NCI-H2029 (cell line): ENCODE data around the gene GTF2H2C.
"Not testable (repeated sequence)": the region's sequence is repeated elsewhere in the genome, so short reads cannot be mapped to it uniquely, and the experiment has no call there.

ENCODE experiments used
- DNase-seq: peaks from one replicate; lab custom pipeline; 2025; lab: John Stamatoyannopoulos, UW

The GTF2H2C gene

GRCh38 chr5:69566172-69566571, 6.2 kb downstream of the GTF2H2C start:
- DNase-seq, result not testable (repeated sequence)

- DNase-seq, result not testable (repeated sequence)
These were observed 8.1 kb downstream of the GTF2H2C start for GRCh38 chr5:69568072-69568471.

DNA sequence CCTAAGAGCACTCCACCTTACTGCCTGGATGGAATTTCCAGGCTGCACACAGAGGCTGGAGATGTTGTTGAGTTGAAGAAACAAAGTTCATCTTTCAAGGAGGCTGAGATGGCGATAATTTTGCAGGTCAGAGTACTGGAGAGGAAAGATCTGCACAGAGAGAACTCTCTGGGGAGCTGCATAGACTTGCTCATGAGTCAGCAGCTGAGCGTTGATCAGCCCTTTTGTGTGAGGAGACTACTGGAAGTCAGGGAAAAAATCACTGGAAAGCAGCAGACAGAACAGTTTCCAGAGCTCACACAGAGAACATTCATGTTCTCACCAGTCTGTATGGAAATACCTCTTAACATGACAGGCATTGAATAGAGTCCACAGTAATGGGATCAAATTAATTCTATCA, 23.4 kb downstream of the GTF2H2C start:
- not testable (repeated sequence) for DNase-seq

- DNase-seq, result not testable (repeated sequence)
These were observed 36.3 kb downstream of the GTF2H2C start for GRCh38 chr5:69596114-69596840.

DNA sequence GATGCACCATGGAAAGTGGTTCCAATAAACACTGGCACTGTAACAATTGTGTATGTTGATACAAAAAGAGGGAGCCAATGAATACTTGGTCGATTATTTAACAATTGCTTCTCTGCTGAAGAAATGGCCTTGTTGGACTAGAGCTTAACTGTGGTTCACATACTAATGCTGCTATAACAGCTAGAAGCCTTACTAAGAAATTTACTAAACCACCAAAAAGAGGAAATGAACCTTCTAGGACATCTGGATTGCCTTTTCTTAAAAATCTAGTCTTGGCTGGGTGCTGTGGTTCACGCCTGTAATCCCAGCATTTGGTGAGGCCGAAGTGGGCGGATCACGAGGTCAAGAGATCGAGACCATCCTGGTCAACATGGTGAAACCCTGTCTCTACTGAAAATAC, 42.0 kb downstream of the GTF2H2C start:
- DNase-seq, result not testable (repeated sequence)

GRCh38 chr5:69606839-69607238, 46.8 kb downstream of the GTF2H2C start:
- not testable (repeated sequence) for DNase-seq

GRCh38 chr5:69607750-69608149, 47.8 kb downstream of the GTF2H2C start:
- DNase-seq, result not testable (repeated sequence)

GRCh38 chr5:69608861-69609496, 49.0 kb downstream of the GTF2H2C start:
- DNase-seq, result not testable (repeated sequence)

GRCh38 chr5:69614843-69615242, 54.9 kb downstream of the GTF2H2C start:
- DNase-seq, result not testable (repeated sequence)

DNA sequence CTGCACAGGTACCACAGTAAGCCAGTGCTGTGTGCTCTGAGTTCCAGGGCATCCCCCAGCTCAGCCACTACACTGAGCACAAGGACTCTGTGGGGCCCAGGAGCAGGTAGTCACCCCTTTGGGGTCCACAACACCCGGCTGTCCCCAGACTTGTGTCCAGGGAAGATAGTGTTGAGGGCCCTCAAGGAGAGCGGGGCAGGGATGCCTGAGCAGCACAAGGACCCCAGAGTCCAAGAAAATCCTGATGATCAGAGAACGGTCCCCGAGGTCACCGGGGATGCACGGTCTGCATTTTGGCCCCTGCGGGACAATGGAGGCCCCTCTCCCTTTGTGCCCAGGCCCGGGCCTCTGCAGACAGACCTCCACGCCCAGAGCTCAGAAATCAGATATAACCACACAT, 71.9 kb downstream of the GTF2H2C start:
- DNase-seq, result not testable (repeated sequence)
